ENCODE data around the gene SYT13.

Gene SYT13

DNA sequence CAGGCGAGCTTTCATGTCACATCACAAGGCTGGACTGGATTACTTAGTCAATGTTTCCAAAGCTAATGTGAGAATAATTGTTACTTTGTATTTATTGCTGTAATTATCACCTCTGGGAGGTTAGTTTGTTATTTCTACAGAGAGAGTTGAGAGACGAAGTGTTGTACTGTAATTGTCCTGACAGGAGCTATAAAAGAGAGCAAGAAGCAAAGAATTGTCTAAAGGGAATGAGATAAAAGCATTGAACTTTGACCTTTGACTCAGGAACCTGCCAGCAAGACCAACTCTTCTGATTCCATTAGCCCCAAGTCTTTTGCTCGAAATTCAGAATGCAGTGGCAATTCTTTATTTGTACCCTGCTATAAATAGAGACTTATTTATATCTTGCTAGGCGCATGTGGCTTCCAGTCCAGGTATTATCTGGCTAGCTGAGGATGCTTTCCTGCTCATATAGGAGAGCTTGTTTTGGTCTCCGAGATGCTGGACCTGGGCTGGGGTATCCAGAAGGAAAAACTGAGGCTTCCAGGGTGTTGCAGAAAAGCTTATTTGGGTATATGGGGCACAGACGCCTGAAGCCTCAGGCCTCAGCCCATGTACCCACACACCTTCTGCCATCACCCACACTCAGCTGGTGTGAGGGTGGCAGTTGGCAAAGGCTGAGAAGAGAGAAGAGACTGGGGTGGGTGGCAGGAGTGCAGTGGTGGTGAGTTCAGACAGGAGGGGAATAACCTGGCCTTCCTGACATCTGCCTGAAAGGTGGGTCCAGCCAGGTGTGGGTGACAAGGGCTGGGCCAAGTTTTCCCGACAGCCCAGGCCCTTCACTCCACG lies 40.7 kb downstream of the SYT13 start:
- no peak for DNase-seq

DNA sequence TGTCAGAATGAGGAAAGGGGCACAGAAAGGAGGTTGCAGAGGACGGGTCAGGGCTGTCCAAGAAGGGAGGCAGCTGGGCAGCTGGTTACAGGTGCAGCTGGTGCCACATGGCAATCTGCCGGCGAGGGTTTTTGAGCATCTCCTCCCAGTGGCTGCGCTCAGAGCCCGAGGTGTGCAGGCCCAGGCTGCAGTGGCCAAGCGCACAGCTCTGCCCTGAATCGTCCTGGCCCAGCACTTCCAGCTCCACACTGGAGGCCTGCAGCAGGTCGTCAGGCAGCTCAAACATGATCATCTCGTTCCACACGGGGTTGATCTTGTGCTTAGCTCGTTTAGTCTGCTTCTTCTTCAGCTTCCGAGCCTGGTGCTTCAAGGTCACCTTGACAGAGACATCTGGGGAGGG lies 42.2 kb downstream of the SYT13 start:
- DNase-seq, result no peak

DNA sequence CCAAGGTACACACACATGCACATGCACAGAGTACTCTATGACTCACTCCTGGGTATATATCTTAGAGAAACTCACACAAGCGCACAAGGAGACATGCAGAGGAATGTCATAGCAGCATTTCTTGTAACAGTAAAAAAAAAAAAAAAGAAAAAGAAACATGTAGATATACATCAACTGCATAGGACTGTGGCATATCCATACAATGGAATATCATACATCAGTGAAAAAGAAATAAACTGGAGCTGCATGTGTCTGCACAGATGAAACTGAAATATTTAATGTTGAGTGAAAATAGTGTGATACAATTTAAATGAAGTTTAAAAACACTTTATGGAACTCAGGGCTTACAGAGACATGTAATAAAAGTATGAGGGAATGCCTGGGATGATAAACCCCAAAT lies 46.4 kb downstream of the SYT13 start:
- DNase-seq, result no peak

DNA sequence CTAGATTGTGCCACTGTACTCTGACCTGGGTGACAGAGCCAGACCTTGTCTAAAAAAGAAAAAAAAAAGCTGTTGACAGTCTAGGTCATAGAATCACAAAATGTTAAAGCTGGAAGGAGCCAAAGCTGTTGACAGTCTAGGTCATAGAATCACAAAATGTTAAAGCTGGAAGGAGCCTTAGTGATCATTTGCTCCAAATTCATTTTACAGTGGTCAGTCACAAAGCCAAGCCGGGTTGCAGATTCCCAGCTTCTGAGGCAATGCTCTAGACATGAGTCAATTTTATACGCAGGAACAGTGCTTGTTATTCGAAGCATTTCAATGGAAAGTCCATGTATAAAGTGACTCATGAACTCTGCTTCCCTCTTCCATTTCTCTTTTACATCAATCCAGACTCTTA lies 47.4 kb downstream of the SYT13 start:
- no peak for DNase-seq

DNA sequence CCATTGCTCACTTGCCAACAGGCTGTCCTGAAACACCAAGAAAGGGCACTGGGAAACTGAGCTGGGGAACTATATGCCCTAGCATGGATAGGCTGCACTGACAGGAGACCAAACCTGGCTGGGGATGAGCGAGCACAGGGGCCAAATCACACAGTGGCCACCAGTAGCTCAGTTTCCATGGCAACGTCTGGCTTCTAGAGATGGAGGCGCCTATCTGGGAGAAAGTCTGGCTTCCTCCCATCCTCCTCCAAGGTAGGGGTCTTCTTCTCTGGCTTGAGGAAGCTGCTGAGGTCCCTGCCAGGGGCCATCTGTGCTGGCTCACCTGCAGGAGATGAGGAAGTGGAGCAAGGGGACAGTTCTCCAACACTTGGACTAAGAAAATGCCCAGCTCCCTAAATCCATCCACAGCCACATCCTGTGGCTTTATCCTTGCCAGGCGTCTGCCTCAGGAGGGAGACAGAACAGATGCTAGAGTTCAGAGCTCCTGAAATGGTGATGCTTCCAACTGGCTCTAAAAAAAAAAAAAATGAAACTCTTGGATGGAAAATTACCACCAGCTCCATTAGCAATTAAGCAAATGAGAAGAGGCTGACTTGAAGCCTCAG lies 48.3 kb downstream of the SYT13 start:
- DNase-seq, result no peak

DNA sequence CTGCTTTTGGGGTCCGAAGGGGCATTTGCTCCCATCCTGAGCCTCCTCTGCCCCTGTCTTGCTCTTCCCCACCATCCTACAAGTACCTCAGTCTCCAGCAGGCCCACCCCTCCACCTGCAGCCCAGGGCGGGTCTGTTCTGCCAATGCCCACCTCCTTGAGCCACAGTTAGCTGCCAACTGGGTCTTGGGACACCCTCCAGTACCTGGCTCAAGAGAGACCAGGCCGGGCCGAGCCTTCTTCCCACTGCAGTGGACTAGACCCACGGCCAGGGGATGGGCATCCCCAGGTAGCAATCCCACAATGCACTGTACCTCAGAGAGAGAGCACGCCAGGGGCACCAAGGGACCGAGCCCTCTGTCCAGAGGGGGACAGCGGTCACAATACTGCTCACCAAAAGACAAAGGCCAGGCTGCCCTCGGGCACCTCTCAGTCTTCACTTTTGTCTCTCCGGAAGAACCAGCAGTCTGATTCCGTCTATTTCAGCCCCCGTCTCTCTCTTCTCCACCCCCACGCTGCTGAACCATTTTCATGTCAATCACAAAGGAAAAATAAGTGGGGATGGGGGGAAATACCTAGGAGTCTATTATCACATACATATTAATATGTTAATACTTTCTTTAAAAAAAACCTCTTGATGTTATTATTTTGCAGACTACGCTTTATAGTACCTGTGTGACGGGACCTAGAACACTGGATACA lies 51.7 kb downstream of the SYT13 start:
- no peak for DNase-seq

DNA sequence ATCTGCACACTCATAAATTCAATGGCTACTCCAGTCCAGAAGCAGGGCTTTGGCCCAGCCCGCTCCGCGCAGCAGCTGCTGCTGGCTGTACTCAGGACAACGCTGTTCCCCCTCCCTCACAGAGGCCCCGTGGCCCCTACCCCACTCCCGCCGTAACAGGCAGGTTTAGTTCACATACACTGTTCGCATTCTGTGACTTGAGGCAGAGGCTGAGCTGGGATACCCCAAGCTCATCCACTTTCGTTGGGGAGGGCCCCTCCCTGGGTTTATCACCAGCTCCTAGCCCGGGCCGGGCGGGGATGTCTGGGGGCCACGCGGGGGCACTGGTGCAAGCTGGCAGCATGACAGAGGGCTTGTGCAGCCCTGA lies 52.4 kb downstream of the SYT13 start:
- DNase-seq, result no peak

DNA sequence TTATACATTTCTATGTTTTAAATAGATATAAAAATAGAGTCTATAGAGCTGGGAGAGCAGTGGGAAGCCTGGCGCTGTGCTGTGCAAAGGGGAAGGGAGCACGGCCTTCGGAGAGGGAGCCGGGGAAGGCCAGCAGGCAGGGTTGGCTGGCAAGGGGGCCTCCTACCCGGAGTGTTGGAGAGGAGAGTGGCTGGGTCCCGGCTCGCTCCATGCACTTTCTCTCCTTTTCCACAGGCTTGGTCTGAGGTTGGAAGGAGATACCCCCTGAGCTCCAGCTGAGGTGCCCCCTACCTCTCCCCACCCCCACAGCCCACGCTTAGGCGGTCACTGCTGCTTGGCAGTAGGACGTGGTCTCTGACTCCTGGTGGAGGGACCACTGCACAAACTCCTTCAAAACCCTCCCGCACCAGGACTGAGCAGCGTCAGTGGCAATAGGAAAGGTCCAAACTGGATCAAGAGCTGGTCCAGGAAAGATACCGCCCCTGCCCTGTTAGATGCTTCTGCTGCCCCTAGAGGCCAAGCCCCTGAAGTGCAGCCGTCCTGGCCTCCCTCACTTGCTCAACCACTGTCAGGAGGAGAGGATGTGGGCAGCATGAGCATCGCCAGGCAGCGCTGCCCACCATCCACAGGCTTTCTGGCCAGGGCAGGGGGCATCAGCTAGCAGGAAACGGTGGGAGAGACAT lies 52.9 kb downstream of the SYT13 start:
- DNase-seq, result peak; percentile 42 to 55

DNA sequence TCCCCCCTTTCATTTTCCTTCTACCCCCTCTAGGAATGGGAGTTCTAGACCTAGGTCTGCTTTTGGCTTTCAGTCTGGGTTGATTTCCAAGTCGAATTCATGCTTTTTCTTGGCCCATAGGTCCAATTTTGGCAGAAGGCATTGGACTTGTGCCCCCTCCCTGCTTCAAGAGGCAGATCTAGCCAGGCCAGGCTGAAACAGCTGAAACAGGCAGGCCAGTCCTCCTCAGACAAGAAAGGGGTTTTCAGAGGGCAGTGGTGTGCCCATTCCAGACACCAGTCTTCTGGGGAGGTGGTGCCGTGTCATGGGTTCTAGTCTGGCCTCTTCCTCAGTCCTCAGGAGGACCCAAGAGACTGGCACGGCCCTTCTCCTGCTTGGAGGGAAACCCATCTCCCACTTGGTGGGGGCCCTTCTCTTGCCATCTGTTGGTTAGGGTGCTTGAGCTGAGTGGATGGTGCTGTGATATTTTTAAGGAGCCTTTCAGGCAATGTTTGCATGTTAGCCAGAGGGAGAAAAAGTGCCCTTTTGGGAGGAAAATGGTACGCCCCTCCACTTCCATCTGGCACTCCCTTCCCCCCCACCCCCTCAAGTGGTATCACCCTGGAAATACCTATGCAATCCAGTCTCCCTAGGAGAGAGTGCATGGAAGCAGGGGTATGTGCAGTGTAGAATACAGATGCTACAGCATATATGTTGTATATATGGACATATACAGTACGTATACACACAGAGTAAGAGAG lies 53.6 kb downstream of the SYT13 start:
- DNase-seq, result no peak

DNA sequence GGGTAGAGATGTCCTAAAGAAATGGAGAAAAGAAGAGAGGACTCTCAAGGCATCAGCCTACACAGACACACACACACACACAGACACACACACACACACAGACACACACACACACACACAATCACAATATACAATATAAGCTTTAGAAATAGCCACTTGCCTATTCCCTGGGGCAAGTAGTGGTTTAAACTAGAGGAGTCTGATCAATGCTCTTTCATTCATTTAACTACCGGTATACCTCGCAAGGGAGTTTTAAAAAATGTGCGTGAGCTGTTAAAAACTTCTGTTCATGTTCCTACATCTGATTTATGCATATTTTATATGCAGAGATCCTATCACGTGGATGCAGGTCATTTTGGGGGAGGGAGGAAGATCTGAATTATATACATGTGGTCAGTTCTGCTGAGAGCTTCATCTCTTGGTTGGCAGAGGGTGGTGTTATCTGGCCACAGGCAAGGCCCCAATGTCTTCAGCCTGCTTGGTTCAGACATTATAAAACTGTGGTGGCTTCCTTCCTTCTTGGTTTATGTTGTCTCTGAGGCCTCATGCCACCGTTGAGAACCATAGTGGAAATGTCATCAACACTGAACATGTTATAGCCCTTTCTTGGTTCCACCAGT lies 56.6 kb downstream of the SYT13 start:
- DNase-seq, result no peak

DNA sequence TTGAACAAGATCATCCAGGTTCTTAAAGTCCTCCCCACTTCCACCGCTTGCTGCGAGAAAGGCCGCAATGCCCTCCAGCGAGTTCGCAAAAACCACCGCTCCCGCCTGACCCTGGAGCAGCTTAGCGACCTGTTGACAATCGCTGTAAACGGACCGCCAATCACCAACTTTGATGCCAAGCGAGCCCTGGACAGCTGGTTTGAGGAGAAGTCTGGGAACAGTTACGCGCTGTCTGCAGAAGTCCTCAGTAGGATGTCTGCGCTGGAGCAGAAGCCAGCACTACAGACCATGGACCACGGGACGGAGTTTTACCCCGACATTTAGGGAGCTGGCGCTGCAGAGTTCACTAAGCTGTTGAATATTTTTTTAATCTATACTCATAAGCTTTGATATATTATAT lies 58.3 kb downstream of the SYT13 start:
- no peak for DNase-seq

DNA sequence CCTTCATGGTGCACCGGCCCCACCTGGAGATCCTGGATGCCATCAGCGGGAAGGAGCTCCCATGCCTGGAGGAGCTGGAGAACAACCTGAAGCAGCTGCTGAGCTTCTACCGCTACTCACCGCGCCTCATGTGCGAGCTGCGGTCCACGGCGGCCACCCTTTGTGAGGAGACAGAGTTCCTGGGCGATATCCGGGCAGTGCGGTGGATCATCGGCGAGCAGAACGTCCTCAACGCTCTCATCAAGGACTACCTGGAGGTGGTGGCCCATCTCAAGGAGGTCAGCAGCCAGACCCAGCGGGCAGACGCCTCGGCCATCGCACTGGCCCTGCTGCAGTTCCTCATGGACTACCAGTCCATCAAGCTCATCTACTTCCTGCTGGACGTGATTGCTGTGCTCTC lies 59.2 kb downstream of the SYT13 start:
- DNase-seq, result no peak

DNA sequence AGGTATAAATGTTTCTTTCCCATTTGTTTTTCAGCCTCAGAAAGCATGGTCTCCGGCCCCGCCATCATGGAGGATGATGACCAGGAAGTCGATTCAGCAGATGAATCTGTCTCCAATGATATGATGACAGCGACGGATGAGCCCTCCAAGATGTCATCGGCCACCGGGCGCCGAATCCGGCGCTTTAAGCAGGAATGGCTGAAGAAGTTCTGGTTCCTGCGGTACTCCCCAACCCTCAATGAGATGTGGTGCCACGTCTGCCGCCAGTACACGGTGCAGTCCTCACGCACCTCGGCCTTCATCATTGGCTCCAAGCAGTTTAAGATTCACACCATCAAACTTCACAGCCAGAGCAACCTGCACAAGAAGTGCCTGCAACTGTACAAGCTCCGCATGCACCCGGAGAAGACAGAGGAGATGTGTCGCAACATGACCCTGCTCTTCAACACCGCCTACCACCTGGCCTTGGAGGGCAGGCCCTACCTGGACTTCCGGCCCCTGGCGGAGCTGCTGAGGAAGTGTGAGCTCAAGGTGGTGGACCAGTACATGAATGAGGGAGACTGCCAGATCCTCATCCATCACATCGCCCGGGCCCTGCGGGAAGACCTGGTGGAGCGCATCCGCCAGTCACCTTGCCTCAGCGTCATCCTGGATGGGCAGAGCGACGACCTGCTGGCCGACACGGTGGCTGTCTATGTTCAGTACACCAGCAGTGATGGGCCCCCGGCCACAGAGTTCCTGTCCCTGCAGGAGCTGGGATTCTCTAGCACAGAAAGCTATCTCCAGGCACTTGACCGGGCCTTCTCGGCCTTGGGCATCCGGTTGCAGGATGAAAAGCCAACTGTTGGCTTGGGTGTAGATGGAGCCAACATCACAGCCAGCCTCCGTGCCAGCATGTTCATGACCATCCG lies 59.9 kb downstream of the SYT13 start:
- no peak for DNase-seq

DNA sequence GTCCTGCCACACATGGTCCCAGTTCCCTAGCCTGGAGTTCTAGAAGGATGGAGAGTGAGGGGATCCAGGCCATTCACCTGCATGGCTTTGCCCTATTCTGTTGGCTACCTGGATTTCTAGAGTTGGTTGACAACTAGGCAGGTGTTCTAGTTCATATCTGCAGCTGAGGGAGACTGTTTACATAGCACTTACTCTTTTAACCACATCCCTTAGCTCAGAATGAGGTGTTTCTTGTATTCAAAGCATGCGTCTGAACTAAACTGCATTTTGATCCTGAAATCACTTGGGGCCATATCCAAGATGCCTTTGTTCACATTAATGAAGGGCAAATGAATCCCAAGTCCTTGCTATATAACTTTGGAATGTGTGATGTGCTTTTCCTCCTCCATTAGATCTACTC lies 60.9 kb downstream of the SYT13 start:
- no peak for DNase-seq

DNA sequence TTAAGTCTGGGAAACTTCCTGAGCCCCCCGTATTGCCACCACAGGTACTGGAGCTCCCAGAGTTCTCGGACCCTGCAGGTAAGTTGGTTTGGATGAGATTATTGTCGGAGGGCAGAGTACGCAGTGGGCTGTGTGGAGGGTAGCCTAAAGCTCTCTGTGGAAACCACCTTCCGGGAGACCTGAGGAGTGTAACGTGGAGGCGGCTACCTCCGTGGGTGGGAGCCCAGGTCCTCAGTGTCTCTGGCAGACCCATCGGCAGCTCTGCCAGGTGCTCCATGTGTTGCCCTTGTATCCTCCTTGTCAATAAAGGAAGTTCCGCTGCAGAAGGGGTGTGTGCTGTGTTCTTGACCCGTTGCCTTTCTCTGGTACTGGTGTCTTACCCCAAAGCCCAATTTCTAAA lies 61.4 kb downstream of the SYT13 start:
- no peak for DNase-seq

DNA sequence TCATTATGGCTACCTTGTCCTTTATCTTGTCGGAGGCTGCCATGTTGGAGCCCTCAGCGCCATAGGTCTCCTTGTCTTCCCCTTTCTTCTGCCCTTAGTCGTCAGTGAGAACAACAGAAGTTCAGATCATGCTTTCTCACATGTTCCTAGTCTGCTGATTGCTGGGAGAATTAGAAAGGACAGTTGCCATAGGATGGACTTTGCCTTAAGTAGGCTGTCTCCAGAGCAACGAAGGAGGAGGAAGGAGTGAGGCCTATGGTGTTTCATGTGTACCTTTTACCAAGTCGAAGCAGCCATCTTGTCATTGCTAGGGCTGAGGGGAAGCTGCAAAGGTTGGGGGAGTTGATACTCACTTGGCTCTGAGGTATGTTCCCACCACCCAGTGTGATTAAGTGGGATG lies 62.6 kb downstream of the SYT13 start:
- no peak for DNase-seq

DNA sequence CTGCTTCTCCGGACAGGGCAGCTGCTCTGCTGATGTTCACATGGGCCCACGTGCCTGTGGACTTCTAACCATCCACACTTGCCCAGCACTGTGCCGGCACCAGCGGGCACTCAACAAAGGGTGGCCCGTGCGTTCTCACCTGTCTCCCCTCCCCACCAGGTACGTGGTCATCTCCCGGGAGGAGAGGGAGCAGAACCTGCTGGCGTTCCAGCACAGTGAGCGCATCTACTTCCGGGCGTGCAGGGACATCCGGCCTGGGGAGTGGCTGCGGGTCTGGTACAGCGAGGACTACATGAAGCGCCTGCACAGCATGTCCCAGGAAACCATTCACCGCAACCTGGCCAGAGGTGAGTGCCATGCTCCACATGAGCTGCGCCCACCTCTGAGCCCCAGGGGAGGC lies 66.7 kb downstream of the SYT13 start:
- no peak for DNase-seq

DNA sequence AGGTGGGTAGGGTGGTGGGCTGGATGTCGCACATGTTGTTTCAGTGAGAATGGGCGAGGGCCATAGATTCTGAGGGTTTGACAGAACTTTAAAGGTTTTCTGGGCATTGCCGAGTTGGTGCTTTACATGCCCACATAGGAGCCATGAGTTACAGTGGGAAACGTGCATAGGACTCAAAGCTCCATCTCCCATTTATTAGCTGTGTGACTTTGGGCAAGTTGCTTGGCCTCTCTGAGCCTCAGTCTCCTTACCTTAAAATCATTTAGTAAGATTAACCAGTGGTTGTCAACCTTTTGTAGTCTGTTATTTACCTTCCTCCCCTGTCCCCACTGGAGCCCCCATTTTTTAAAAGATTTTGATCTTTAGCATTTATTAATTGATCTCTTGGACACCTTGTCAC lies 67.4 kb downstream of the SYT13 start:
- no peak for DNase-seq

DNA sequence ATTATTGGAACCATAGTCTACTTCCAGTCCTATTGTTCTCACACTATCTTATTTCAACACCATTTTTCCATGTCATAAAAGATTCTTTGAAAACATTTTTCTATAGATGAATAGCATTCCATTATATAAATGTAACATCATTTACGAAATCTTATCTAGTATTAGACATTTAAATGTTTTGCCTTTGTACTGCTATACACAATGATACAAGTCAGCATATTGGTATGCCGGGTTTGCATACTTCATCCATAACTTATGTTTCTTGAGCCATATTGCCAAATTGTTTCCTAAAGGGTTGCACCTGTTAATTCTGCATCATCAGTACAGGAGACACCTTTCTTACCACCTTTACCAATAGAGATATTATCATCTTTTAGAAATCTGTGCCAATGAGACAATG lies 68.2 kb downstream of the SYT13 start:
- no peak for DNase-seq

DNA sequence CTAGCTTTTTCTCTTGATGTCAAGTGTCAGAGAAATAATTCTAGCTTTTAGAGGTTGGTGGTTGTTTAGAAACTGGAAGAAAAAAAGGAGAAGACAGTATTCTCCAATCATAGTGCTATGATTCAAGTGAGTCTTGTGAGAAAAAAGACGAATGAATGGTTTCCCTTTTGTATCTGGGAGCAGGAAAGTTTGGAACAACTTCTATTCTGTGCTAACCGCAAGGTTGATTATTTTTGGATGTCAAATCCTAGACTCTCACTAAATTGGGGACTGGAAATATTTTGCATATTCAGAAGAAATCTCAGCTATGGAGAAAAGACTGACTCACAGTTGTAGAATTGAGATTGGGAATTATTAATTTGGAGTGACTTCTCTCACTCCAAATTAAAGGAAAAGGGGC lies 69.2 kb downstream of the SYT13 start:
- no peak for DNase-seq

DNA sequence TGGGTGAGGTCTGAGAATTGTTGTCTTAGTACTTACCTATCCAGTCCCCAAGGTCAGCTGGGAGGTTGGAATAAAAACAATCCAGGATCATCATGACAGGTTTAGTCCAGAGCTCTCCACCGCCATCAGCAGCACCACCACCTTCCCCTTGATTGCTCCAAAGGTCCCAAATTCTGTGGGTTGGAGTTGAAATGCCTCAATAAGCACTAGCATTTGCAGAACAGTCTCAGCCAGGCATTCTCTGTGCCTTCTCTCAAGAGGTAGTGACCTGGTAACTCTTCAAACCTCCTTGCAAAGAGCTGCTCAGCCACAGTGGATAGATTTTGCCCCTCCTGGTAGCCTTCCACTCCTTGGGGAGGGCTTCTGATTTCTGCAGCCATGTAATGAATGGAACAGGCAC lies 70.1 kb downstream of the SYT13 start:
- DNase-seq, result no peak

All from CD4-positive, alpha-beta T cell treated with Interferon alpha-2 for 1 hour (primary cell).